HCT116 (cell line): ENCODE results near the gene SLC7A1. TPM values are rescaled to one million over a fixed set of nuclear protein-coding genes. Genes with fewer than 3 reads are reported as not detected.

Experiments
- ATAC-seq: fragments of 200-7000 bp; cut with Tn5 transposase; 2 replicates; pipeline ENCODE4 v1.9.1; 2020; ENCODE audit warnings: mild to moderate bottlenecking, moderate library complexity
- BruUV-seq: library from RNA; stranded (reverse); fragments of 400-500 nt; replicated peaks from 2 replicates; lab custom pipeline; 2021; lab: Mats Ljungman, UMichigan
- CTCF ChIA-PET: fragments of 300-600 bp; sonication (Branson Sonifier 250); formaldehyde crosslinking; loops from one replicate; lab custom pipeline; 2021; ENCODE audit warnings: antibody characterized with exemption; lab: Charles Lee
- POLR2A ChIA-PET: fragments of 300-600, 350-600 bp; sonication (Branson Sonifier 250); formaldehyde crosslinking; loops from one replicate; lab custom pipeline; 2021; ENCODE audit warnings: antibody characterized with exemption; lab: Charles Lee
- RAD21 ChIA-PET, 2 experiments: fragments of 300-600 bp; sonication (Branson Sonifier 250); formaldehyde crosslinking; loops; one replicate each; lab custom pipeline; 2023; ENCODE audit warnings: low total read pairs in 2 of 2; ENCODE audit not compliant: uncharacterized antibody in 2 of 2, unreplicated experiment in 2 of 2, low non-redundant PET in 1 of 2; lab: Charles Lee
- DNase-seq: peaks from one replicate; pipeline ENCODE4 v3.0.0-alpha.2; 2010; ENCODE audit warnings: low read depth, low spot score
- H2AFZ ChIP-seq: fragments of 200-600 bp; shearing (Covaris generic), sonication (generic); 2 replicates; pipeline ENCODE4 v1.6.1; 2017; ENCODE audit warnings: low read depth, mixed run types, mixed read lengths, antibody characterized with exemption, low read length; ENCODE audit not compliant: poor library complexity, severe bottlenecking
- H3K27ac ChIP-seq: 2 replicates; pipeline ENCODE4 v1.5.1; 2012; ENCODE audit warnings: low read depth, low read length
- H3K27me3 ChIP-seq: fragments of 200-600 bp; sonication (generic); 2 replicates; pipeline ENCODE4 v1.6.1; 2016; ENCODE audit warnings: mixed run types, low read length, mixed read lengths; ENCODE audit not compliant: insufficient read depth
- H3K36me3 ChIP-seq, 2 experiments: fragments of 200-500 bp in 1 of 2; fragments of 200-600 bp in 1 of 2; sonication (Bioruptor generic) in 1 of 2; sonication (generic) in 1 of 2; 2 replicates each; pipeline versions ENCODE4 v1.5.1 to v1.6.1; 2014 to 2016; ENCODE audit warnings: low read length in 2 of 2, inconsistent platforms in 1 of 2, mixed read lengths in 1 of 2, mixed run types in 1 of 2; ENCODE audit not compliant: insufficient read depth in 2 of 2, control insufficient read depth in 1 of 2
- H3K4me1 ChIP-seq, 2 experiments: fragments of 200-600 bp in 1 of 2; sonication (generic) in 1 of 2; 2 replicates each; pipeline versions ENCODE4 v1.5.1 to v1.6.1; 2012 to 2017; ENCODE audit warnings: low read length in 2 of 2, inconsistent platforms in 1 of 2, mild to moderate bottlenecking in 1 of 2, mixed read lengths in 1 of 2, mixed run types in 1 of 2, moderate library complexity in 1 of 2; ENCODE audit not compliant: insufficient read depth in 2 of 2, control insufficient read depth in 1 of 2
- H3K4me2 ChIP-seq: fragments of 200-600 bp; sonication (generic); 2 replicates; pipeline ENCODE4 v1.6.1; 2017; ENCODE audit warnings: mixed run types, low read length, mixed read lengths
- H3K4me3 ChIP-seq, 2 experiments: fragments of 200-600 bp in 1 of 2; sonication (generic) in 1 of 2; replicated peaks in 1 of 2; 2 replicates each; pipeline ENCODE4 v1.5.1; 2011 to 2016; ENCODE audit warnings: low read length in 2 of 2, control low read depth in 1 of 2, low read depth in 1 of 2, mild to moderate bottlenecking in 1 of 2, mixed read lengths in 1 of 2, mixed run types in 1 of 2
- H3K79me2 ChIP-seq: fragments of 200-600 bp; sonication (generic); 2 replicates; pipeline ENCODE4 v1.6.1; 2017; ENCODE audit warnings: mild to moderate bottlenecking, mixed run types, low read length, moderate library complexity, mixed read lengths; ENCODE audit not compliant: insufficient read depth
- H3K9ac ChIP-seq: fragments of 200-600 bp; sonication (generic); 2 replicates; pipeline ENCODE4 v1.6.1; 2016; ENCODE audit warnings: low read length, mixed read lengths
- H3K9me2 ChIP-seq: fragments of 200-600 bp; sonication (generic), shearing (Covaris generic); 2 replicates; pipeline ENCODE4 v1.6.1; 2017; ENCODE audit warnings: mixed run types, mild to moderate bottlenecking, moderate library complexity; ENCODE audit not compliant: insufficient read depth
- H3K9me3 ChIP-seq, 2 experiments: fragments of 200-500 bp in 1 of 2; fragments of 200-600 bp in 1 of 2; sonication (Bioruptor generic) in 1 of 2; sonication (generic) in 1 of 2; 2 replicates each; pipeline ENCODE4 v1.6.1; 2014 to 2017; ENCODE audit warnings: low read length in 2 of 2, mixed read lengths in 2 of 2, inconsistent platforms in 1 of 2, low read depth in 1 of 2, mild to moderate bottlenecking in 1 of 2, mixed run types in 1 of 2, moderate library complexity in 1 of 2; ENCODE audit not compliant: control insufficient read depth in 1 of 2, insufficient read depth in 1 of 2
- H4K20me1 ChIP-seq: fragments of 200-600 bp; sonication (generic), shearing (Covaris generic); 2 replicates; pipeline ENCODE4 v1.6.1; 2017; ENCODE audit warnings: mixed run types, mild to moderate bottlenecking, moderate library complexity; ENCODE audit not compliant: insufficient read depth
- EGR1 ChIP-seq: IDR thresholded peaks from 2 replicates; pipeline ENCODE4 v1.6.1; 2012; ENCODE audit warnings: low read depth
- SP1 ChIP-seq: IDR thresholded peaks from 2 replicates; pipeline ENCODE4 v1.6.1; 2012; ENCODE audit warnings: low read depth
- SRF ChIP-seq: IDR thresholded peaks from 2 replicates; pipeline ENCODE4 v1.6.1; 2012; ENCODE audit warnings: low read depth
- TCF7L2 ChIP-seq: IDR thresholded peaks from 2 replicates; pipeline ENCODE4 v1.7.0; 2011; ENCODE audit warnings: borderline replicate concordance, inconsistent platforms; ENCODE audit not compliant: insufficient read depth, insufficient read length; ENCODE audit errors: extremely low read depth
- ZFX ChIP-seq: fragments of 450-650 bp; IDR thresholded peaks from 2 replicates; pipeline ENCODE4 v1.6.1; 2017
- intact Hi-C: fragments of 100-400 bp; cut with micrococcal nuclease; formaldehyde crosslinking; loops from 2 replicates; pipeline ENCODE4 v1.10.0; 2022
- total RNA-seq: library from RNA; stranded (reverse); gene quantifications from one replicate; pipeline ENCODE4 v1.2.1, GENCODE V29; 2021; ENCODE audit not compliant: unreplicated experiment
- TF ChIP-seq, protein P1 (sequence below), 3 experiments: fragments of 200-600 bp in 1 of 3; sonication (generic) in 1 of 3; IDR thresholded peaks in 2 of 3; conservative IDR thresholded peaks in 1 of 3; 2 replicates each; pipeline ENCODE4 v1.5.1; 2012 to 2017; ENCODE audit warnings: low read depth in 2 of 3, low read length in 2 of 3, antibody characterized with exemption in 1 of 3, borderline replicate concordance in 1 of 3, control low read depth in 1 of 3, mild to moderate bottlenecking in 1 of 3, mixed read lengths in 1 of 3, mixed run types in 1 of 3, moderate library complexity in 1 of 3; ENCODE audit not compliant: insufficient read depth in 1 of 3
- TF ChIP-seq, protein P2 (sequence below): IDR thresholded peaks from 2 replicates; pipeline ENCODE4 v1.6.1; 2012; ENCODE audit warnings: low read depth
- TF ChIP-seq, protein P3 (sequence below): IDR thresholded peaks from 2 replicates; pipeline ENCODE4 v1.6.1; 2012

SLC7A1 gene
- total RNA-seq, 1 experiment from 2014 or later, result 124 TPM

DNA sequence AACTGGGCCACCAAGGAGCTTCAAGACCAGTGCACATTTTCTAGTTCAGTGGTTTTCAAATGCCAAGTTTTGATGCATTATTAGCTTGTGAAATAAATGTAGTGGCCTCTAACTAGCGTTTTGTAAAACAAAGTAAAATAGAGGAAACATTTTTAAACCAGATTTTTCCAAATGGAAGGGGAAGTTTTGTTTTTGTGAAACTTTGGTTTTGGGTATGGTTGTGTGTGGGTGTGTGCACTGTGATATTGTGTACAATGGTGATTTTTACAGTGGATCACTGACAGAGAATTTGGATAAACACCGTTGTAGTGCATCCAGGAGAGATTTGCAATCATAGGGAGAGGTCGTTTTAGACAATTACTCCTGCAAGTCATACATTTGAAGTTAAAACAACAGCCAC is 108.9 kb downstream of the SLC7A1 start:
- intact Hi-C loops, result no loop called here
- Histone ChIP-seq H2AFZ (no peak overlapping the region), H3K27ac (no peak overlapping the region)
- POLR2A ChIA-PET, result no interaction called here
- TF ChIP-seq SRF, result no peak
- TF ChIP-seq, protein P1, sequence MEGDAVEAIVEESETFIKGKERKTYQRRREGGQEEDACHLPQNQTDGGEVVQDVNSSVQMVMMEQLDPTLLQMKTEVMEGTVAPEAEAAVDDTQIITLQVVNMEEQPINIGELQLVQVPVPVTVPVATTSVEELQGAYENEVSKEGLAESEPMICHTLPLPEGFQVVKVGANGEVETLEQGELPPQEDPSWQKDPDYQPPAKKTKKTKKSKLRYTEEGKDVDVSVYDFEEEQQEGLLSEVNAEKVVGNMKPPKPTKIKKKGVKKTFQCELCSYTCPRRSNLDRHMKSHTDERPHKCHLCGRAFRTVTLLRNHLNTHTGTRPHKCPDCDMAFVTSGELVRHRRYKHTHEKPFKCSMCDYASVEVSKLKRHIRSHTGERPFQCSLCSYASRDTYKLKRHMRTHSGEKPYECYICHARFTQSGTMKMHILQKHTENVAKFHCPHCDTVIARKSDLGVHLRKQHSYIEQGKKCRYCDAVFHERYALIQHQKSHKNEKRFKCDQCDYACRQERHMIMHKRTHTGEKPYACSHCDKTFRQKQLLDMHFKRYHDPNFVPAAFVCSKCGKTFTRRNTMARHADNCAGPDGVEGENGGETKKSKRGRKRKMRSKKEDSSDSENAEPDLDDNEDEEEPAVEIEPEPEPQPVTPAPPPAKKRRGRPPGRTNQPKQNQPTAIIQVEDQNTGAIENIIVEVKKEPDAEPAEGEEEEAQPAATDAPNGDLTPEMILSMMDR (IDR thresholded peaks at IDR 0.05 in 2 of 3, conservative IDR thresholded peaks at IDR 0.05 in 1 of 3; ENCODE audit: borderline replicate concordance in 1 of 3, insufficient read depth in 1 of 3, low read depth in 2 of 3, low read length in 2 of 3), result no peak
- TF ChIP-seq, protein P2, sequence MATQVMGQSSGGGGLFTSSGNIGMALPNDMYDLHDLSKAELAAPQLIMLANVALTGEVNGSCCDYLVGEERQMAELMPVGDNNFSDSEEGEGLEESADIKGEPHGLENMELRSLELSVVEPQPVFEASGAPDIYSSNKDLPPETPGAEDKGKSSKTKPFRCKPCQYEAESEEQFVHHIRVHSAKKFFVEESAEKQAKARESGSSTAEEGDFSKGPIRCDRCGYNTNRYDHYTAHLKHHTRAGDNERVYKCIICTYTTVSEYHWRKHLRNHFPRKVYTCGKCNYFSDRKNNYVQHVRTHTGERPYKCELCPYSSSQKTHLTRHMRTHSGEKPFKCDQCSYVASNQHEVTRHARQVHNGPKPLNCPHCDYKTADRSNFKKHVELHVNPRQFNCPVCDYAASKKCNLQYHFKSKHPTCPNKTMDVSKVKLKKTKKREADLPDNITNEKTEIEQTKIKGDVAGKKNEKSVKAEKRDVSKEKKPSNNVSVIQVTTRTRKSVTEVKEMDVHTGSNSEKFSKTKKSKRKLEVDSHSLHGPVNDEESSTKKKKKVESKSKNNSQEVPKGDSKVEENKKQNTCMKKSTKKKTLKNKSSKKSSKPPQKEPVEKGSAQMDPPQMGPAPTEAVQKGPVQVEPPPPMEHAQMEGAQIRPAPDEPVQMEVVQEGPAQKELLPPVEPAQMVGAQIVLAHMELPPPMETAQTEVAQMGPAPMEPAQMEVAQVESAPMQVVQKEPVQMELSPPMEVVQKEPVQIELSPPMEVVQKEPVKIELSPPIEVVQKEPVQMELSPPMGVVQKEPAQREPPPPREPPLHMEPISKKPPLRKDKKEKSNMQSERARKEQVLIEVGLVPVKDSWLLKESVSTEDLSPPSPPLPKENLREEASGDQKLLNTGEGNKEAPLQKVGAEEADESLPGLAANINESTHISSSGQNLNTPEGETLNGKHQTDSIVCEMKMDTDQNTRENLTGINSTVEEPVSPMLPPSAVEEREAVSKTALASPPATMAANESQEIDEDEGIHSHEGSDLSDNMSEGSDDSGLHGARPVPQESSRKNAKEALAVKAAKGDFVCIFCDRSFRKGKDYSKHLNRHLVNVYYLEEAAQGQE, result no peak
- no peak for TF ChIP-seq SP1
- no peak for TF ChIP-seq TCF7L2
- no peak for TF ChIP-seq EGR1
- no peak for TF ChIP-seq ZFX
- TF ChIP-seq, protein P3, sequence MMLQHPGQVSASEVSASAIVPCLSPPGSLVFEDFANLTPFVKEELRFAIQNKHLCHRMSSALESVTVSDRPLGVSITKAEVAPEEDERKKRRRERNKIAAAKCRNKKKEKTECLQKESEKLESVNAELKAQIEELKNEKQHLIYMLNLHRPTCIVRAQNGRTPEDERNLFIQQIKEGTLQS, result no peak
- TF ChIP-seq, all 23 proteins: peak for 0
- H3K9me3 ChIP-seq, result no peaks in the 10 kb centered on the region
- RAD21 ChIA-PET, result no interaction called here
- H3K27me3 ChIP-seq, result peaks cover 28% of the 10 kb centered on the region
- no peaks in the 10 kb centered on the region for H4K20me1 ChIP-seq
- H3K36me3 ChIP-seq, result no peaks in the 10 kb centered on the region
- no peaks in the 10 kb centered on the region for H3K4me1 ChIP-seq
- H3K4me2 ChIP-seq, result no peak overlapping the region
- no peak overlapping the region for H3K9ac ChIP-seq
- CTCF ChIA-PET, result no interaction called here
- no peak overlapping the region for H3K4me3 ChIP-seq
- no peaks in the 10 kb centered on the region for H3K79me2 ChIP-seq
- DNase-seq (no peak), ATAC-seq (no peak)
- no TSS peak for BruUV-seq
- no peaks in the 10 kb centered on the region for H3K9me2 ChIP-seq
